ENCODE results near the gene PARVG. TPM values are rescaled to one million over a fixed set of nuclear protein-coding genes. Genes with fewer than 3 reads are reported as not detected.

Gene PARVG
- total and polyA plus RNA-seq, 2 of the 8 experiments (the other 6 are each of a cell fraction or from before 2014, with no cell fraction given) = 0.37 to 1.5 TPM

- no peaks in the 10 kb centered on the region for H3K79me2 ChIP-seq (ENCODE audit: control insufficient read depth in 1 of 2, insufficient read depth in 2 of 2, low read length in 2 of 2)
- H2BK120ac ChIP-seq (replicated peaks; ENCODE audit: low read depth, low read length) = no peak overlapping the region
- H3K4ac ChIP-seq (replicated peaks; ENCODE audit: insufficient read length, low read depth, low read length) = no peak overlapping the region
- no peak overlapping the region for H4K5ac ChIP-seq (ENCODE audit: insufficient read length, low read depth, low read length)
- peaks cover 8% of the 10 kb centered on the region; the same call in 1 of the 2 replicates for H3K23me2 ChIP-seq (ENCODE audit: low read depth, low read length)
- ChIA-PET POLR2A (ENCODE audit: partially characterized antibody) (interaction anchor here (1.4 kb wide), 1 partner anchor 10 kb away, joined by 3 read pairs; no protein-coding TSS in a partner anchor), CTCF (ENCODE audit: partially characterized antibody) (no interaction called here)
- no peaks in the 10 kb centered on the region for H4K20me1 ChIP-seq (replicated peaks in 1 of 2; ENCODE audit: control insufficient read depth in 1 of 2, insufficient read depth in 2 of 2, low read length in 2 of 2)
- H2BK20ac ChIP-seq (ENCODE audit: low read length) = no peak overlapping the region
- no peak overlapping the region for H4K8ac ChIP-seq (ENCODE audit: extremely low read depth, insufficient read depth, low read length)
- DNase-seq (ENCODE audit: low read depth in 1 of 2, low spot score in 2 of 2) = no peak
- H3K23ac ChIP-seq (ENCODE audit: insufficient read length) = no peak overlapping the region
- H3K9ac ChIP-seq (replicated peaks in 1 of 4; ENCODE audit: extremely low read depth in 1 of 4, low read depth in 3 of 4, low read length in 3 of 4) = no peak overlapping the region
- 82% methylated on average over 10 of the region's 10 CpGs; no CpG with 5 or more reads in 1 of the 2 experiments for whole genome bisulfite sequencing, 2 experiments (ENCODE audit: extremely low coverage in 1 of 2, insufficient coverage in 1 of 2, insufficient read length in 1 of 2, insufficient replicate concordance in 2 of 2, low coverage in 1 of 2, low lambda C conversion rate in 2 of 2, missing lambda C conversion rate in 1 of 2)
- H3K27me3 ChIP-seq (replicated peaks in 1 of 4; ENCODE audit: control insufficient read depth in 3 of 4, extremely low read depth in 1 of 4, insufficient read depth in 3 of 4, low read length in 3 of 4) = no peaks in the 10 kb centered on the region
- H2AK5ac ChIP-seq (ENCODE audit: low read depth, low read length) = no peak overlapping the region
- H2BK5ac ChIP-seq (ENCODE audit: low read depth, low read length) = no peak overlapping the region
- H4K91ac ChIP-seq (replicated peaks; ENCODE audit: insufficient read length, low read length) = no peak overlapping the region
- no peaks in the 10 kb centered on the region; a peak in 1 of 8 replicates for H3K36me3 ChIP-seq (ENCODE audit: control insufficient read depth in 2 of 4, insufficient read depth in 4 of 4, low read length in 3 of 4)
- H3K56ac ChIP-seq (replicated peaks; ENCODE audit: insufficient read length, low read depth, low read length) = no peak overlapping the region
- no peak overlapping the region for H3K4me2 ChIP-seq (ENCODE audit: insufficient read depth in 1 of 2, low read depth in 2 of 2, low read length in 2 of 2)
- H3K27ac ChIP-seq (ENCODE audit: low read depth, low read length) = no peak overlapping the region
- no peaks in the 10 kb centered on the region for H3K9me3 ChIP-seq (ENCODE audit: insufficient read depth in 2 of 2, low read depth in 1 of 2, low read length in 1 of 2)
- H2BK15ac ChIP-seq (ENCODE audit: low read length) = 0 out of 2 replicates have a peak overlapping the region, but pooled peaks have one; percentile 88
- H3K18ac ChIP-seq (ENCODE audit: extremely low read depth, low read length) = no peak overlapping the region
- FAIRE-seq = no peak
- no peak overlapping the region for H2AFZ ChIP-seq (ENCODE audit: low read length)
- H3K4me3 ChIP-seq (ENCODE audit: extremely low read depth in 1 of 4, insufficient read depth in 2 of 4, low read depth in 3 of 4, low read length in 4 of 4) = no peak overlapping the region
- peaks cover 9 to 23% (median 17%) of the 10 kb centered on the region in 4 experiments for H3K4me1 ChIP-seq (replicated peaks in 1 of 4; ENCODE audit: control insufficient read depth in 3 of 4, insufficient read depth in 4 of 4, low read length in 3 of 4)
- H2BK12ac ChIP-seq (ENCODE audit: low read depth, low read length) = 0 out of 2 replicates have a peak overlapping the region, but pooled peaks have one; percentile 84
- no peaks in the 10 kb centered on the region; the same call in 1 of the 2 replicates for H3K79me1 ChIP-seq (ENCODE audit: low read depth, low read length)
- H3K14ac ChIP-seq (ENCODE audit: insufficient read length) = no peak overlapping the region
- no peak for TF ChIP-seq CEBPB (IDR thresholded peaks at IDR 0.05; ENCODE audit: low read depth, low read length)
- no peak for TF ChIP-seq HDAC2 (IDR thresholded peaks at IDR 0.05; ENCODE audit: borderline replicate concordance in 1 of 2, low read depth in 2 of 2, low read length in 2 of 2)
- TF ChIP-seq SP1 (IDR thresholded peaks at IDR 0.05; ENCODE audit: low read depth, low read length) = no peak
These were observed 27.0 kb upstream of the PARVG start for GRCh38 chr22:44153710-44154109.
